22Rv1 (cell line): ENCODE data around the gene SPP1.
"Not testable (repeated sequence)": the region's sequence is repeated elsewhere in the genome, so short reads cannot be mapped to it uniquely, and the experiment has no call there.

Source experiments
- H3K27ac ChIP-seq: fragments of 450-650 bp; 2 replicates; pipeline ENCODE4 v1.5.1; 2017
- CTCF ChIP-seq: fragments of 450-650 bp; IDR thresholded peaks from 2 replicates; pipeline ENCODE4 v1.5.1; 2017; ENCODE audit warnings: mild to moderate bottlenecking
- ZFX ChIP-seq: fragments of 450-650 bp; IDR thresholded peaks from 2 replicates; pipeline ENCODE4 v1.6.1; 2017; ENCODE audit warnings: antibody characterized with exemption, borderline replicate concordance

SPP1 gene

GRCh38 chr4:87937523-87937922, 38.0 kb upstream of the SPP1 start:
- H3K27ac ChIP-seq, result no peak overlapping the region
- TF ChIP-seq ZFX (no peak), CTCF (no peak)

- TF ChIP-seq CTCF, result no peak
- no peak for TF ChIP-seq ZFX
- H3K27ac ChIP-seq, result no peak overlapping the region
These were observed 36.8 kb upstream of the SPP1 start for GRCh38 chr4:87938746-87939145.

GRCh38 chr4:87939978-87940690, 35.4 kb upstream of the SPP1 start:
- no peak for TF ChIP-seq CTCF
- no peak for TF ChIP-seq ZFX
- no peak overlapping the region for H3K27ac ChIP-seq

- not testable (repeated sequence) for H3K27ac ChIP-seq
These were observed 34.7 kb upstream of the SPP1 start for GRCh38 chr4:87940809-87941208.

GRCh38 chr4:87941537-87942392, 33.7 kb upstream of the SPP1 start:
- TF ChIP-seq ZFX, result no peak
- TF ChIP-seq CTCF, result no peak
- H3K27ac ChIP-seq, result no peak overlapping the region

- H3K27ac ChIP-seq, result no peak overlapping the region
- TF ChIP-seq ZFX (no peak), CTCF (no peak)
These were observed 31.8 kb upstream of the SPP1 start for GRCh38 chr4:87943660-87944149.

GRCh38 chr4:87944967-87945366, 30.5 kb upstream of the SPP1 start:
- TF ChIP-seq ZFX (no peak), CTCF (no peak)
- H3K27ac ChIP-seq, result no peak overlapping the region
